HG02763 (cell line): ENCODE results near the gene DVL3.

Experiments used
- ATAC-seq: cut with Tn5 transposase; IDR thresholded peaks from one replicate; pipeline ENCODE4 v1.9.1; 2021; ENCODE audit warnings: mild to moderate bottlenecking, moderate library complexity; ENCODE audit not compliant: unreplicated experiment

DVL3 gene

DNA sequence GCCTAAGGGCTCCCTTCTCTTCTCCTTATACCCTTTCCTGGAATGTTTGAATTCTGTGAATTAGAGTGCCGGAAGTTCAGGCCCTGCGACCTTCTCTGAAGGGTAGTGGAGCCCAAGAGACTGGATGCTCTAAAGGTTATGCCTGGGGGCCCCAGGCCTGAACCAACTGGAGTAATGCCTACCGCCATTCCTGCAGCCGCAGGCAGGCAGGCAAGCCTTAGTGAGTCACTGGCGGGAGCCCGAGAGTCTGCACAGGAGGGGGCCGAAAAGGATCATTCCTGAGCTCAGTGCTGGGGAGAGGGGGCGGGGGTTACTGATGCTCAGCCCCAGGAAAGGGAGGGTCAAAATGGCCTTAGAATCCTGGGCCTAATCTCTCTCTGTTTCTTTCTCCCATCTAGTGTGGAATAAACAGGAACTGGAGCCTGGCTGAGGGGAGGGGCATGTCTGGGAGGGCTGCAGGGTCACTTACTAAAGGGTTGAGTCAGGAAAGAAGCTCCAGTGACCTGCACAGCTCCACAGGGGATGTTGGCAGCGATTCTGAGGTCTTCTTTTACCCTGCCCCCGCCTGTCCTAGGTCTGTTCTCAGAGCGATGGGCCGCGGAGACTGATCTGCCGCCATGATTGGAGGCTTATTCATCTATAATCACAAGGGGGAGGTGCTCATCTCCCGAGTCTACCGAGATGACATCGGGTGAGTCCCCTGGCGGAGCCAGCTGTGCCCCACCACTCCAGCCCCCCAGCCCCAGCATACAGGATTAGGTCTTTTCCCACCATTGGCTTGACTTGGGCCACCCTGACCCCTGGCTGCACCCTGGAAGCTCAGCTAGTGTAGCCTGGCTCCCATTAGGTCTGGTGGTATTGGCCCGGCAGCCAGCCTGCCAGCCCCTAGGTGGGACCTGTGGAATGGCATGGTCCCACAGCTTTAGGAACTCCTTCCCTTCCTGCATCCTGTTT, 21.5 kb downstream of the DVL3 start:
- no peak for ATAC-seq

DNA sequence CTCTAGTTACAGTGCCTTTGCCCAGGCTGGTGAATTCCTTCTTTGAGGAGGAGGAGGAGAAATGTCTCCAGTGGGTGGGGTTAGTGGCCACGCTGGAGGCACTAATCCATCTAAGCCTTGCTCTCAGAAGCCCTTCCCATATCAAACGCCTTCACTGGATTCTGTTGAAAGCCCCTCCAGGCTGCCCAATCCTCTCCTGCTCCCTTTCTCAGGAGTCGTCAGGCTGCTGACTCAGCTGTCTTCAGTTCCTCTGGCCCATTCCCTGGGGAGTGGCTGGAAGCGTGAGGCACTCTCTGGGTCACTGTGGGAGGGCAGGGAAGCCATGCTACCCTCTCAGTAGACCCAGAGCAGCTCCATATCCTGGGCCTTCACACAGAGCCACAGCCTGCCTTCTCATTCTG, 22.2 kb downstream of the DVL3 start:
- ATAC-seq, result no peak

DNA sequence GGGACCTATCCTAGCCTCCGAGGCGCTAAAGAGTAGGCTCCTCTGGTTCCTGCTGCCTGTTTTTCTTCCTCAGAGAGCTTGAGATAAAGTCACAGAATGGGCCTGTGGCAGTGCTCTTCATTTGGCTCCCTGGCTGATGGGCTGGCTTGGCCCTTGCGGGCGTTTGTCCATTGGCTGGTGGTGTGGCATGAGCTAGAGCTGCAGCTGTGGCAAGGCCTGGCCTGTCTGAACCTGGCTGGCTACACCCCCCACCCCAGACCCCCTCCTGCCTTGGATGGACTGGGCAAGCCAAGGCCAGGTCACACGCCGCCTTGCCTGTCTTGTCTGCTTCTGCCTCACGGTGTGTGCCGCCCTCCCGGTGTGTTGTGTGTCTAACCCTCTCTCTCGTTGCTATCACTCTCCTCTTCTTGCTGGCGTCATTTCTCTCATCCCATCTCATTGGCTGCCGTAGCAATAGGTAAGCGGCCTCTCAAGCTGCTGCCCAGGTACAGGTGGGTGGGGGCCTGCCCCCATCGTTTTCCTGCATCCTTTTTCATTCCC, 22.7 kb downstream of the DVL3 start:
- ATAC-seq, result no peak

DNA sequence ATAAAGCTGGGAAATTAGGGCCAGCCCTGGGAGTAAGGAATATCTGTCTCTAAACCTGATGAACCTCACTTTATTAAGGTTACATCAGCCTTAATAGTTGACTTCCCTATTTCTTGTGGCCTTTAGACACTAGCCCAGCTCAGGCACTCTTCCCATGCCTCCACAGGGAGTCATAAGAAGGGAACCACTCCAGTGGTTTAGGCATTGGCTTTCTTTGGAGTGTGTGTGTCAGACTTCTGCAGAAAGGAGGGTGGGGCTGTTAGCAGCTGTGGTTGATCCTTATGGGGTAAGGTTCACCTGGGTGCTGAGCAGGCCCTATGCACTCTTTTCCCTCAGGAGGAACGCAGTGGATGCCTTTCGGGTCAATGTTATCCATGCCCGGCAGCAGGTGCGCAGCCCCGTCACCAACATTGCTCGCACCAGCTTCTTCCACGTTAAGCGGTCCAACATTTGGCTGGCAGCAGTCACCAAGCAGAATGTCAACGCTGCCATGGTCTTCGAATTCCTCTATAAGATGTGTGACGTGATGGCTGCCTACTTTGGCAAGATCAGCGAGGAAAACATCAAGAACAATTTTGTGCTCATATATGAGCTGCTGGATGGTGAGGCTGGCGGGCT, 23.5 kb downstream of the DVL3 start:
- ATAC-seq, result no peak

DNA sequence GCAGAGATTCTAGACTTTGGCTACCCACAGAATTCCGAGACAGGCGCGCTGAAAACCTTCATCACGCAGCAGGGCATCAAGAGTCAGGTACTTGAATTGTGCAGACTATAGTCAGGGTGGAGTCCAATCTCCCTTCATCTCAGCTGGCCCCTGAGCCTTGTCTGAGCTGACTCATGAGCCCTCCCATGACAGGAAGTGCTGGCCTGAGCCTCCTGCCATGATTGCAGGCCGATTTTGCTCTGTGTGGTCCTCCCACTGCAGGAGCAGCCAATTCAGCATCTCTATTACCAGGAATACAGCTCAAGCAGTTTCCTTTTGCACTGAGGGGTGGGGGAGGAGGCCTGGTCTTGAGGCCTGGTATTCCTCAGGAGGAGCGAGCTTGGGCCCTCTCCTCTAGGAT, 25.0 kb downstream of the DVL3 start:
- ATAC-seq, result no peak

DNA sequence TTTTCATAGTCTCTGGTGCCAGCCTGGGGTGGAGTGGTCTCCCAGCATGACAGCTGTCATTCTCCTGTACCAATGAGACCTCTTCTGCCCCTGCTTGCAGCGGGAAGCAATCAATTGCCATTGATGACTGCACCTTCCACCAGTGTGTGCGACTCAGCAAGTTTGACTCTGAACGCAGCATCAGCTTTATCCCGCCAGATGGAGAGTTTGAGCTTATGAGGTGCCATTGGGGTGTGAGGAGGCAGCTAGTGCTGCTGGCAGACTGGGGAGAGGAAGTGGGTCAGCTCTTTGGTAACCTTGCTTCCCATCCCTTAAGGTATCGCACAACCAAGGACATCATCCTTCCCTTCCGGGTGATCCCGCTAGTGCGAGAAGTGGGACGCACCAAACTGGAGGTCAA, 26.4 kb downstream of the DVL3 start:
- ATAC-seq, result no peak

DNA sequence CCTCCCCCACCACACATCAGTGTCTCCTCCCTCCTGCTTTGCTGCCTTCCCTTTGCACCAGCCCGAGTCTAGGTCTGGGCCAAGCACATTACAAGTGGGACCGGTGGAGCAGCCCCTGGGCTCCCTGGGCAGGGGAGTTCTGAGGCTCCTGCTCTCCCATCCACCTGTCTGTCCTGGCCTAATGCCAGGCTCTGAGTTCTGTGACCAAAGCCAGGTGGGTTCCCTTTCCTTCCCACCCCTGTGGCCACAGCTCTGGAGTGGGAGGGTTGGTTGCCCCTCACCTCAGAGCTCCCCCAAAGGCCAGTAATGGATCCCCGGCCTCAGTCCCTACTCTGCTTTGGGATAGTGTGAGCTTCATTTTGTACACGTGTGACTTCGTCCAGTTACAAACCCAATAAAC, 28.5 kb downstream of the DVL3 start:
- no peak for ATAC-seq

DNA sequence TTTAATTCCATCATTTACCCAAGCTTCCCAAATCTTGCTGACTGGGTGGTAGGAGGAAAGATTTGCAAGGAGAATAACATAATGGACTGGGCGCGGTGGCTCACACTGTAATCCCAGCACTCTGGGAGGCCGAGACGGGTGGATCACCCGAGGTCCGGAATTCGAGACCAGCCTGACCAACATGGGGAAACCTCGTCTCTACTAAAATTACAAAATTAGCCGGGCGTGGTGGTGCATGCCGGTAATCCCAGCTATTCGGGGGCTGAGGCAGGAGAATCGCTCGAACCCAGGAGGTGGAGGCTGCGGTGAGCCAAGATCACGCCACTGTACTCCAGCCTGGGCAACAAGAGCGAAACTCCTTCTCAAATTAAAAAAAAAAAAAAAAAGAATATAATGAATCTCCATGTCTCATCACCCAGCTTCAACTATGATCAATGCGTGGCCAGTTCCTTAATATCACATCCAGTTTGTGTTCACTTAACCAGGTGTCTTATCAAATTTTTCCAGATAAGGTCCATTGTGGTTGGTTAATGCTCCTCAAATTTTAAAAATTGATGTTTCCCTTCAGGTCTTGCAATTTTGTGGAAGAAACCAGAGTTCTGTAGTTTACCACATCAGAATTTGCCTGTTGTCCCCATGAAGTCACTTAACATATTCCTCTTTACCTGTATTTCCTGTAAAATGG, 29.5 kb downstream of the DVL3 start:
- ATAC-seq, result no peak

DNA sequence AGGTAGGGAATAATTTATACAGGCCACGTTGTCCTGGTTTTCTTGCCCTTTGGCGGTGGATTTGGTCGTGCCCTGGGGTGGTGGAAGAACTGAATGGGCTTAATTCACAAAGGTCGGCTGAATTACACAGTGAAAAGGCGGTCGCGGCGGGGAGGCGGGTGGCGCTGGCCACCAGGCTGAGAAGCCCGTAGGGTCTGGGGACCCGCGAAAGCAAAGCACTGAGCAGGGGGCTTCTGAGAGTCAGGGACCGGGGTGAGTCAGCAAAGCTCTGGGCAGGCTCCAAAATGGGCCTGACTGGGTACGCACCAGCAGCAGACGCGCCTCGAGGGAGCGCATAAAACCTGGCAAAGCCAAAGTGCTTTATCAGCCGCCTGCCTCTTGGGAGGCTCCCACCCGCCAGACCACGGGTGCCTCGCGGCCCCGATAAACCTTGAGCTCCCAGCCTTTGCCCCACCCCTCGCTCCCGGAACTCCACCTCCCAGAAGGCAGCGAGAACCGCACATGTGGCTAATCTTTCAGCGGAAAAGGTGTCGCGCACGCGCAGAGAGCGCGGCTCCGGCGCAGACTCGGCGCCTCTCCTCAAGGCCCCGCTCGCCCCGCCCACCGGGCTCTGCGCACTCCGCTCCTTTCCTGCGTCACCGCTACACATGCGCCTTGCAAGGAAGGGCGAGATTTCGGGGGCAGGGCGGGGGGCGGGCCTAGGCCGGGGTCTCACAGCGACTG, 30.4 kb downstream of the DVL3 start:
- peak; percentile 94 for ATAC-seq

DNA sequence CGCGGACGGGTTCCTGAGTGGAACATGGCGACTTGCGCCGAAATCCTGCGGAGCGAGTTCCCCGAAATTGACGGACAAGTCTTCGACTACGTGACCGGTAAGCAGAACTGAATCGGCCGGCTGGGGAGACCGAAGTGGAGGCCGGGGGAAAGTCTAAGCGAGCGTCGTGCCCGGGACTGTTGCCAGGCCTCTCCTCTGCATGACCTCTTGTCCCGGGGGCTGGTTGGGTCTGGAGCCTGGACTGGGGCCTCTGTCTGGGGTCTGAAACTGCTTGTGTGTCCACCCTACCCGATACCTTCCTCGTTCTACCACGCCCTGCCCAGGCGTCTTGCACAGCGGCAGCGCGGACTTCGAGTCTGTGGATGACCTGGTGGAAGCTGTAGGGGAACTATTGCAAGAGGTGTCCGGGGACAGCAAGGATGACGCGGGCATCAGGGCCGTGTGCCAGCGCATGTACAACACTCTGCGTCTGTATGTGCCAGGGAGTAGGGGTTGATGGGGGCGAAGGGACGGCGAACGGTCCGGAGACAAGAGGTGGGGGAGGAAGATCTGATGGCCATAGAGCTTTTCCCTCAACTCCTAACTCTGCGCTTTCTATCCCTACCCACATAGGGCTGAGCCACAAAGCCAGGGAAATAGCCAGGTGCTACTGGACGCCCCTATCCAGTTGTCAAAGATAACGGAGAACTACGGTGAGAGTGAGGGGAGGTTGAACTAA, 31.2 kb downstream of the DVL3 start, which contains the start of gene ABCF3:
Gene ABCF3, plus strand, starts transcription at position 16 of the 718 bp plus-strand sequence. Its CDS starts 9 bp downstream, at position 25.
- peak; percentile 20 for ATAC-seq

DNA sequence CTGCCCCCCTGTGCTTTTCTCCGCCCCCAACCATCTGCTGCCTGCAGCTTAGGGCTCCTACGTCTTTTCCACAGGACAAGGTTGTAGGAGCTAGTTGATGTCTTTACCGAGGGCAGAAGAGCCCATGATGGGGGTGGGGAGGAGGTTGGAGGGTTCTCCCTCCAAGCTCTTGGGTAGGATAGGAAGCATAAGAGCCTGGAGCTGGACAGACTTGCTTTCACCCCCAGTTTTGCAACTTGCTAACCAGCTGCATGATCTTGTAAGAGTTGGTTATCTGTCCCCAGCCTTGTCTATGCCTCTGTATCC, 31.7 kb downstream of the DVL3 start:
- ATAC-seq, result no peak

DNA sequence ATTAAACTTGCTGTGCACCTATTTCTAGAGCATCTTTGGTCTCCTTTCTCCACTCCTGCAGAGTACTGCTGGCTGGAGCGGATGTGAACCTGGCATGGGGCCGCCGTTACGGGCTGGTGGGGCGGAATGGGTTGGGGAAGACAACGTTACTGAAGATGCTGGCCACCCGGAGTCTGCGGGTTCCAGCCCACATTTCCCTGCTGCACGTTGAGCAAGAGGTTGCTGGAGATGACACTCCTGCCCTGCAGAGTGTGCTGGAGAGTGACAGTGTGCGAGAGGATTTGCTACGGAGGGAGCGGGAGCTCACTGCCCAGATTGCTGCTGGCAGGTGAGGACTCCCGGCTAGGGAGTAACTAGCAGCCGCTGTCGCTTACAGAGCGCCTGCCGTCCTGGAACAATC, 32.9 kb downstream of the DVL3 start:
- no peak for ATAC-seq

DNA sequence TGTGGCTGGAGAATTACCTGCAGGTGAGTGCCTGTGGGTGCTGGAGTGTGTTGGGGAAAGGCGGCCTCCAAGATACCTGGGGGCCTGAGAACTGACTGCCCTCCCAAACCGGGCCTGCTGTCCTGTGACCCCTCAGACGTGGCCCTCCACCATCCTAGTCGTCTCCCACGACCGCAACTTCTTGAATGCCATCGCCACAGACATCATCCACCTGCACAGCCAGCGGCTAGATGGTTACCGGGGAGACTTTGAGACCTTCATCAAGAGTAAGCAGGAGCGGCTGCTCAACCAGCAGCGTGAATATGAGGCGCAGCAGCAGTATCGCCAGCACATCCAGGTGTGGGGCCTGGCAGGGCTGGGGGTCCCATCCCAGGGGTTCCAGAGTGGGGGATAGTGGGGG, 34.2 kb downstream of the DVL3 start:
- no peak for ATAC-seq

DNA sequence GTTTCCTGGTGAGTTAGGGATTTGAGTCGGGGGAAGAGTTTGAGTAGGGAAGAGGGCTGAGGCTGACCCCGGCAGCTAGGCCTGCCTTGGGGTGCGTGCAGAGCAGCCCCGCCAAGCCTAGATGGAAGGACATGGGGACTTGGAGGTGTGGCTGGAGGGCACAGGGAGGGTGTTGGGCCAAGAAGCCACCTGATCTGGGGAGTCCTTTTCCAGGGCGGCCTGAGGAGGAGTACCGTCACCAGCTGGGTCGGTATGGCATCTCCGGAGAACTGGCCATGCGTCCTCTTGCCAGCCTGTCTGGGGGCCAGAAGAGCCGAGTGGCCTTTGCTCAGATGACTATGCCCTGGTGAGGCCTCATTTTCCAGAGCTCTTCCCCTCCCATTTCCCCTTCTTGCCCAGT, 37.7 kb downstream of the DVL3 start:
- ATAC-seq, result no peak

DNA sequence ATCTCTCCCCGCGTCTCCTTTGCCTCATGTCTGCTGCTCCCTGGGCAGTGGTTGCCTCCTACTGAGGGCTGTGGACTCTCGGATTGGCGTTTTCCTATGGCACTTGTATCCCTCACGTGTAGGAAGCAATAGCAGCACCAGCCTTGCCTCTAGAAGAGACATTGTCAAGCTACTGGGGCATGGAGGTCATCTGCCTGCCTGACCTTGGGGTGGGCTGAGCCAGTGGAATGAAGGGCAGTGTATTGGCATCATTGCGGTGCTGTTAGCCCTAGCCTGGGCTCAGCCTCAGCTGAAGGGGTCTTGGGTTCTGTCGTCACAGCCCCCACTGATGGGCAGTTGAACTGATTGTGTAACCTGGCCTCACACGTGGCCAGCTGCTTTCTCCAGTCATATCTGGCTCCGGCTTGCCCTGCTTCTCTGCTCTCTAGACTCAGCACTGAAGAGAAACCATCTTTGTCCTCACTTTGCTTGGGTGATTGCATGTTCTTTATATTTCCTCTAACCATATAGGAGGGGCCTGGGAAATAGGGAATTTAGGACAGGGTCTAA, 38.9 kb downstream of the DVL3 start:
- ATAC-seq, result no peak

DNA sequence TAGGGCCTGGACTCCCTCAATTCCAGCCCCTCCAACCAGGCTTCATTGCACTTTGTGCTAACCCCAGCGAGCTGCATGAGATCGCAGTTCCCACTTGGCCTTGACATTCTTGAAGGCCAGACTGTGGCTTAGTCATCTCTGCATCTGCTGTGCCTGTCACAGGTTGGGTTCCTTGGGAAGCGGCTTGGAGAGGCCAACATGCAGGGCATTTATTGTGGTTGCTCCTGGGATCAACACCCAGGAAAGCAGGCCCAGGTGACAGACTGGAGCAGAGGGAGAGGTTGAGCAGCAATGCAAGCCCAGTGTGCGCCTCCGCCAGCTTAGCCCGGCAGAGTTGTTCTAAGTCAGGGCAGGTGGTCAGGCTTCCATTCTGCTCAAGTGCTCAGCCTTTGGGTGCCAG, 41.4 kb downstream of the DVL3 start:
- ATAC-seq, result no peak

DNA sequence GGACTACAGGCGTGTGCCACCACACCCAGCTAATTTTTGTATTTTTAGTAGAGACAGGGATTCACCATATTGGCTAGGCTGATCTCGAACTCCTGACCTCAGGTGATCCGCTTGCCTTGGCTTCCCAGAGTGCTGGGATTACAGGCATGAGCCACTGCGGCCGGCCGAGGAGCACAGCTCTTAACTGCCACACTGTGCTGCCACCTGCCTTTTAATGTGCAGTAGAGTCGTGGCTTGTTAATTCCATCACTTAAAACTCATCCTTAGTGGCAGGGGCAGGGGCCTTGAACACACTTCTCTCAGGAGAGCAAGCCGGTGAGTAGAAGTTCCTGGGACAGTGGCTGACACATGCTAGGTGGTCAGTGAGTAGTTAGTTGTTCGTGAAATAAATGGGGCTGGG, 43.3 kb downstream of the DVL3 start:
- no peak for ATAC-seq

DNA sequence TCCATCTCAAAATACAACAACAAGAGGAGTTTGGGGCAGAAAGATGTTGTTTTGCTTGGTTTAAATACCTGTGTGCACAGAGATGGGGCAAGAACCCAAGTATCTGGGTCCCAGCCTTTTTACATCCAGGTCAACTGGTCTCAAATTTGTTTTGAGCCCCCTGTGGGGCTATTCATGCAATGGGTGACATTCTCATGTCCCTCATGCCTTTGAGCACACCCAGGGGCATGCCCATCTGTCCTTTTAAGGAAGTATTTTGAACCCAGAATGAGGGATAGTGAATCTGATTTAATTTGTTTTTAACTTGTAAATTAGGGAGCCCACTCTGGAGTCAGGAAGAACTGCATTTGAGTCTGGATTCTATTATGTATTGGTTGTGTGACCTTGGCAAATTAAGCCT, 45.6 kb downstream of the DVL3 start:
- ATAC-seq, result no peak

DNA sequence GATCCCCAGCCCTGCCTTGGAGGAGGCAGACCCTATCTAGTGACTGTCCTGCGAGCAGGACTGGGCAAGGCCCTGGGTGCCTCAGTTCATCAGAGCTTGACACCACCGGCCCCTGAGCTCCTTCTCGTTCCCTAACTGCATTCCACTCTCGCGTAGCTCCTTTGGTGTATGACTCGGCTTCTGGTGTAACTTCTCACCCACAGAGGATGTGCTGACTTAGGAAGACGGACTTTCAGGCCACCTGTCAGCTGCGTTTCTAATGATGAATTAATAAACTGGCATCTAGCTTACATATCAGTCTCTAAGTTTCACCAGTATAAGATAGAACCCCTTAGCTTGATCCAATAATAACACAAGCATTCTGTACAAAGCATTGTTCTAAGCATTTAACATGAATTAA, 48.3 kb downstream of the DVL3 start:
- ATAC-seq, result no peak
